HG02610 (cell line): Measurements from ENCODE around the gene DEXI.

Experiments used
- ATAC-seq: cut with Tn5 transposase; IDR thresholded peaks from one replicate; pipeline ENCODE4 v1.9.1; 2021; ENCODE audit warnings: mild to moderate bottlenecking, moderate library complexity; ENCODE audit not compliant: unreplicated experiment

DEXI gene

GRCh38 chr16:10942352-10943063 is at the start of gene DEXI:
DEXI (minus strand) TSS chr16:10942468; CDS start chr16:10942005, 463 bp downstream.
- peak; percentile 67 for ATAC-seq

- ATAC-seq: no peak
Observed at GRCh38 chr16:10990378-10990777, 48.1 kb upstream of the DEXI start.

GRCh38 chr16:10989559-10989958 is 47.3 kb upstream of the DEXI start:
- no peak for ATAC-seq

GRCh38 chr16:10988879-10989278 is 46.6 kb upstream of the DEXI start:
- ATAC-seq: no peak

- peak; percentile 68 for ATAC-seq
Observed at GRCh38 chr16:10988164-10988803, 46.0 kb upstream of the DEXI start.

GRCh38 chr16:10987361-10988163 is 45.3 kb upstream of the DEXI start:
- peak; percentile 25 for ATAC-seq

- ATAC-seq: no peak
Observed at GRCh38 chr16:10984509-10984908, 42.2 kb upstream of the DEXI start.

GRCh38 chr16:10983159-10983558 is 40.9 kb upstream of the DEXI start:
- no peak for ATAC-seq

- no peak for ATAC-seq
Observed at GRCh38 chr16:10982465-10983150, 40.3 kb upstream of the DEXI start.

- peak; percentile 56 for ATAC-seq
Observed at GRCh38 chr16:10981697-10982216, 39.5 kb upstream of the DEXI start.

GRCh38 chr16:10980813-10981212 is 38.5 kb upstream of the DEXI start:
- ATAC-seq: no peak

- no peak for ATAC-seq
Observed at GRCh38 chr16:10979717-10980601, 37.7 kb upstream of the DEXI start.

- no peak for ATAC-seq
Observed at GRCh38 chr16:10978871-10979446, 36.7 kb upstream of the DEXI start.

- no peak for ATAC-seq
Observed at GRCh38 chr16:10978124-10978523, 35.9 kb upstream of the DEXI start.

- ATAC-seq: no peak
Observed at GRCh38 chr16:10976634-10977033, 34.4 kb upstream of the DEXI start.

- no peak for ATAC-seq
Observed at GRCh38 chr16:10972819-10973464, 30.7 kb upstream of the DEXI start.

GRCh38 chr16:10972108-10972818 is 30.0 kb upstream of the DEXI start:
- ATAC-seq: no peak

GRCh38 chr16:10971560-10971961 is 29.3 kb upstream of the DEXI start:
- ATAC-seq: no peak
